Measurements from ENCODE around the gene ASCL5.

The ASCL5 gene

DNA sequence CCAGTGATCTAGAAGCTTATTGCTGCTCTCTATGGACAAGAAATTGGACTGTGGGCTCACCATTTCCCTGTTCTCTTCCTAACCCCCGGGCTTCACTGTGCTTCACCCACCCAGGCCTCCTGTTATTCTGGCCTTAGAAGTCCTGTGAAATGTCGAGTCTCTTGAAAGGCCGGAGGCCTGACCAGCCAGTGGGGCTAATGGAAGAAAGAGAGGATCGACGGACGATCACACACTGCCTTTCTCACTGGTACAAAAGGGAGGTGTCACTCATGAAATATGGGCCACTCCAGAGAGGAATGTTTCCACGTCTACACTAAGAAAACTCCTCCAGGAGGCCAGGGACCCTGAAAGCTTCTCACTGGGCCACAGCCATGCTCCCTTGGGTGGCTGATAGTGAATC lies 50.9 kb downstream of the ASCL5 start:
- TF ChIP-seq, protein P1, sequence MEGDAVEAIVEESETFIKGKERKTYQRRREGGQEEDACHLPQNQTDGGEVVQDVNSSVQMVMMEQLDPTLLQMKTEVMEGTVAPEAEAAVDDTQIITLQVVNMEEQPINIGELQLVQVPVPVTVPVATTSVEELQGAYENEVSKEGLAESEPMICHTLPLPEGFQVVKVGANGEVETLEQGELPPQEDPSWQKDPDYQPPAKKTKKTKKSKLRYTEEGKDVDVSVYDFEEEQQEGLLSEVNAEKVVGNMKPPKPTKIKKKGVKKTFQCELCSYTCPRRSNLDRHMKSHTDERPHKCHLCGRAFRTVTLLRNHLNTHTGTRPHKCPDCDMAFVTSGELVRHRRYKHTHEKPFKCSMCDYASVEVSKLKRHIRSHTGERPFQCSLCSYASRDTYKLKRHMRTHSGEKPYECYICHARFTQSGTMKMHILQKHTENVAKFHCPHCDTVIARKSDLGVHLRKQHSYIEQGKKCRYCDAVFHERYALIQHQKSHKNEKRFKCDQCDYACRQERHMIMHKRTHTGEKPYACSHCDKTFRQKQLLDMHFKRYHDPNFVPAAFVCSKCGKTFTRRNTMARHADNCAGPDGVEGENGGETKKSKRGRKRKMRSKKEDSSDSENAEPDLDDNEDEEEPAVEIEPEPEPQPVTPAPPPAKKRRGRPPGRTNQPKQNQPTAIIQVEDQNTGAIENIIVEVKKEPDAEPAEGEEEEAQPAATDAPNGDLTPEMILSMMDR (IDR thresholded peaks at IDR 0.05; ENCODE audit: insufficient read depth, low read length, missing control alignments) = no peak
- CTCF ChIA-PET = interaction anchor here (3.3 kb wide), 1 partner anchor 10 kb away, joined by 17 read pairs; no protein-coding TSS in a partner anchor

GRCh38 chr1:201074018-201074417 lies 53.0 kb downstream of the ASCL5 start:
- TF ChIP-seq, protein P1 (IDR thresholded peaks at IDR 0.05; ENCODE audit: insufficient read depth, low read length, missing control alignments) = no peak
- ChIA-PET CTCF (interaction anchor here (3.3 kb wide), 1 partner anchor 12 kb away, joined by 17 read pairs; no protein-coding TSS in a partner anchor), POLR2A (no interaction called here)
- H3K4me3 ChIP-seq (ENCODE audit: low read depth, low read length) = no peak overlapping the region
- DNase-seq (ENCODE audit: low read depth, low spot score) = no peak

More for the DNA sequence above, 50.9 kb downstream of the ASCL5 start:
- H3K4me3 ChIP-seq (ENCODE audit: low read depth, low read length) = no peak overlapping the region
- POLR2A ChIA-PET = no interaction called here
- DNase-seq (ENCODE audit: low read depth, low spot score) = no peak

DNA sequence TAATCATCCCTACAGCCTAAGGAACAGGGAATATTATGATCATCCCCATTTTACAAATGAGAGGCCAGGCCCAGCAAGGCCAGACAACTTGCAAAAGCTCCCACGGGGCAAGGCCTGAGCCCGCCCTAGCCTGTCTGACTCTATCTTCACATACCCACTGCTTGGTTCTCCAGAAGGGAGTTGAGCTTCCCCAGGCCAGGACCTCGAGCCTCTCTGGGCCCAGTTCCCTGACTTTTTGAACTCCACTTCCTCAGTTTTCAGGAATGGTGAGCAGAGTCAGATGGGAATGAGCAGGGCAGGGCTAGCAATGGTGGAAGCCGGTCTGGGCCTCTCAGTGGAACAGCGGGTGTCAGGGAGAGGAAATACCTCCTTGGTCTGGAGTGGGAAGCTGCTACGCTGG lies 54.1 kb downstream of the ASCL5 start:
- no peak overlapping the region for H3K4me3 ChIP-seq (ENCODE audit: low read depth, low read length)
- ChIA-PET POLR2A (no interaction called here), CTCF (interaction anchor here (0.9 to 1.7 kb wide), 2 partner anchors 12 to 101 kb away, joined by 4 to 6 read pairs; no protein-coding TSS in a partner anchor)
- TF ChIP-seq, protein P1 (IDR thresholded peaks at IDR 0.05; ENCODE audit: insufficient read depth, low read length, missing control alignments) = no peak
- DNase-seq (ENCODE audit: low read depth, low spot score) = no peak

- no peak overlapping the region for H3K4me3 ChIP-seq (ENCODE audit: low read depth, low read length)
- ChIA-PET CTCF (interaction anchor here (0.9 to 5.4 kb wide), 3 partner anchors 11 to 100 kb away, joined by 4 to 47 read pairs (median 6); no protein-coding TSS in a partner anchor), POLR2A (no interaction called here)
- DNase-seq (ENCODE audit: low read depth, low spot score) = no peak
- TF ChIP-seq, protein P1 (IDR thresholded peaks at IDR 0.05; ENCODE audit: insufficient read depth, low read length, missing control alignments) = no peak
These were observed 54.8 kb downstream of the ASCL5 start for GRCh38 chr1:201072149-201072548.

- H3K4me3 ChIP-seq (ENCODE audit: low read depth, low read length) = no peak overlapping the region
- CTCF ChIA-PET = interaction anchor here (1.4 to 5.4 kb wide), 3 partner anchors 14 to 98 kb away, joined by 9 to 47 read pairs (median 11); no protein-coding TSS in a partner anchor
- TF ChIP-seq, protein P1 (IDR thresholded peaks at IDR 0.05; ENCODE audit: insufficient read depth, low read length, missing control alignments) = no peak
- POLR2A ChIA-PET = no interaction called here
- no peak for DNase-seq (ENCODE audit: low read depth, low spot score)
These were observed 57.3 kb downstream of the ASCL5 start for GRCh38 chr1:201069636-201070035.

DNA sequence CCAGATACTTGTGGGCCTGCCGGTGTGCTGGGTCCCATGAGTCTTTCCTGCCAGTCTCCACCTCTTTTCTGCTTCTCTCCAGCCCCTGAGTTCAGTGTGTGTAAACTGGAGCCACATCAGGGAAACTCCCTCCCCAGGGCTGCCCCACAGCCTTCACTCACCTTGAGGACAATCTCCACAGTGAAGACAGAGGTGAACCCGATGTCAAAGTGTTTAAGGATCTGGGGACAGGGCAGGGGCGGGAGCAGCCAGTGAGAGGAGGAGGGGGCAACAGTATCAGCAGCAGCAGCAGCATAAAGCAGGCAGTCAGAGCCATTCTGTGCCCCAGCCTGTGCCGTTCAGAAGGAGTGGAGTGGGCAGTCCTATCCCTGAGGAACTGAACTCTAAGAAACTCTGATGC lies 58.0 kb downstream of the ASCL5 start:
- no peak overlapping the region for H3K4me3 ChIP-seq (ENCODE audit: low read depth, low read length)
- TF ChIP-seq, protein P1 (IDR thresholded peaks at IDR 0.05; ENCODE audit: insufficient read depth, low read length, missing control alignments) = no peak
- CTCF ChIA-PET = interaction anchor here (1.4 to 5.4 kb wide), 2 partner anchors 14 to 97 kb away, joined by 9 to 47 read pairs; no protein-coding TSS in a partner anchor
- DNase-seq (ENCODE audit: low read depth, low spot score) = no peak
- POLR2A ChIA-PET = no interaction called here

Measured in AG04449 (cell line).